Liver (tissue), 9 donors: ENCODE measurements around the gene OR10A4. TPM values are rescaled to one million over a fixed set of nuclear protein-coding genes. Genes with fewer than 3 reads are reported as not detected.

Experiments used
- DNase-seq: peaks from one replicate; pipeline ENCODE4 v3.0.0-alpha.2; 2017; ENCODE audit warnings: low spot score
- H3K27ac ChIP-seq, 2 donors: one replicate each; pipeline ENCODE4 v1.7.0; 2013; ENCODE audit warnings: inconsistent platforms in 2 of 2, low read length in 2 of 2, control low read depth in 1 of 2, low read depth in 1 of 2, mild to moderate bottlenecking in 1 of 2
- H3K27me3 ChIP-seq, 4 donors: one replicate each; pipeline versions ENCODE4 v1.6.1 to v1.7.0; 2013; ENCODE audit warnings: low read length in 3 of 4, inconsistent platforms in 1 of 4, mild to moderate bottlenecking in 1 of 4, moderate library complexity in 1 of 4; ENCODE audit not compliant: control insufficient read depth in 4 of 4, insufficient read depth in 4 of 4
- H3K36me3 ChIP-seq, 4 donors: one replicate each; pipeline versions ENCODE4 v1.6.1 to v1.7.0; 2013; ENCODE audit warnings: low read length in 3 of 4, mild to moderate bottlenecking in 3 of 4, low read depth in 1 of 4, moderate library complexity in 1 of 4; ENCODE audit not compliant: control insufficient read depth in 4 of 4, insufficient read depth in 3 of 4
- H3K4me1 ChIP-seq, 4 donors: one replicate each; pipeline versions ENCODE4 v1.6.1 to v1.7.0; 2013; ENCODE audit warnings: low read length in 3 of 4, mild to moderate bottlenecking in 3 of 4, moderate library complexity in 1 of 4; ENCODE audit not compliant: control insufficient read depth in 4 of 4, insufficient read depth in 4 of 4
- H3K4me3 ChIP-seq, 3 donors: one replicate each; pipeline versions ENCODE4 v1.6.1 to v1.7.0; 2013; ENCODE audit warnings: low read length in 3 of 3, control low read depth in 1 of 3, low read depth in 1 of 3, mild to moderate bottlenecking in 1 of 3
- H3K9ac ChIP-seq, 2 donors: one replicate each; pipeline ENCODE4 v1.7.0; 2013; ENCODE audit warnings: low read length in 2 of 2, mild to moderate bottlenecking in 2 of 2, moderate library complexity in 2 of 2, control low read depth in 1 of 2, low read depth in 1 of 2
- H3K9me3 ChIP-seq, 4 donors: one replicate each; pipeline versions ENCODE4 v1.6.1 to v1.7.0; 2013; ENCODE audit warnings: low read length in 3 of 4; ENCODE audit not compliant: control insufficient read depth in 4 of 4
- EGR1 ChIP-seq, 2 donors: IDR thresholded peaks; 2 replicates each; pipeline ENCODE4 v1.6.1; 2016 to 2018; ENCODE audit warnings: antibody characterized with exemption in 2 of 2, low read depth in 2 of 2
- FOXA2 ChIP-seq: IDR thresholded peaks from 2 replicates; pipeline ENCODE4 v1.6.1; 2016; ENCODE audit warnings: antibody characterized with exemption
- GABPA ChIP-seq, 2 donors: IDR thresholded peaks in 1 of 2; conservative IDR thresholded peaks in 1 of 2; 2 replicates each; pipeline ENCODE4 v1.6.1; 2016; ENCODE audit warnings: antibody characterized with exemption in 2 of 2, mild to moderate bottlenecking in 1 of 2, moderate library complexity in 1 of 2
- HNF4A ChIP-seq, 2 donors: conservative IDR thresholded peaks; 2 replicates each; pipeline ENCODE4 v1.6.1; 2016; ENCODE audit warnings: antibody characterized with exemption in 2 of 2, mild to moderate bottlenecking in 2 of 2
- HNF4G ChIP-seq: IDR thresholded peaks from 2 replicates; pipeline ENCODE4 v1.6.1; 2016; ENCODE audit warnings: antibody characterized with exemption
- NR2F2 ChIP-seq: IDR thresholded peaks from 2 replicates; pipeline ENCODE4 v1.6.1; 2016; ENCODE audit warnings: antibody characterized with exemption
- RAD21 ChIP-seq, 2 donors: IDR thresholded peaks; 2 replicates each; pipeline ENCODE4 v1.6.1; 2016; ENCODE audit warnings: antibody characterized with exemption in 2 of 2, mild to moderate bottlenecking in 2 of 2
- RXRA ChIP-seq, 2 donors: IDR thresholded peaks; 2 replicates each; pipeline ENCODE4 v1.6.1; 2017 to 2018; ENCODE audit warnings: antibody characterized with exemption in 2 of 2, mild to moderate bottlenecking in 1 of 2
- TAF1 ChIP-seq: conservative IDR thresholded peaks from 2 replicates; pipeline ENCODE4 v1.6.1; 2016; ENCODE audit warnings: antibody characterized with exemption, mild to moderate bottlenecking
- whole genome bisulfite sequencing: extraction: QIAGEN DNeasy Blood & Tissue Kit; methylation state at CpG from one replicate; pipeline ENCODE4 v1.1.7; 2013; 5-methylcytosine and 5-hydroxymethylcytosine counted together
- polyA plus RNA-seq, 2 donors: library from polyadenylated mRNA; stranded (reverse) in 1 of 2; unstranded in 1 of 2; fragments of 200-250 nt in 1 of 2; fragments of >200 nt in 1 of 2; fragmentation: Nextera tagmentation in 1 of 2; extraction: Ambion mirVana in 1 of 2; gene quantifications; one replicate each; pipeline versions ENCODE4 v1.2.1 to v1.2.3, GENCODE V29; 2013 to 2015
- total RNA-seq, 2 donors: library from RNA; depleted of rRNA; stranded (reverse); fragments of >200 nt; gene quantifications; one replicate each; pipeline ENCODE4 v1.2.3, GENCODE V29; 2014
- TF ChIP-seq, protein P1 (sequence below): fragments of 150-350 bp; IDR thresholded peaks from 2 replicates; pipeline ENCODE4 v1.5.1; 2017; ENCODE audit warnings: improper control_type of control experiment, low read depth, low read length; ENCODE audit not compliant: missing input control
- TF ChIP-seq, protein P2 (sequence below): IDR thresholded peaks from 2 replicates; pipeline ENCODE4 v1.6.1; 2016; ENCODE audit warnings: antibody characterized with exemption
- TF ChIP-seq, protein P3 (sequence below): IDR thresholded peaks from 2 replicates; pipeline ENCODE4 v1.6.1; 2016; ENCODE audit warnings: antibody characterized with exemption, mild to moderate bottlenecking
- TF ChIP-seq, protein P4 (sequence below): IDR thresholded peaks from 2 replicates; pipeline ENCODE4 v1.6.1; 2016; ENCODE audit warnings: antibody characterized with exemption
- donor health status: healthy.
- donor health status: healthy.
- donor health status: healthy.
- donor health status: healthy.
- donor health status: healthy.

The OR10A4 gene
- total and polyA plus RNA-seq, 4 donors, result not detected

DNA sequence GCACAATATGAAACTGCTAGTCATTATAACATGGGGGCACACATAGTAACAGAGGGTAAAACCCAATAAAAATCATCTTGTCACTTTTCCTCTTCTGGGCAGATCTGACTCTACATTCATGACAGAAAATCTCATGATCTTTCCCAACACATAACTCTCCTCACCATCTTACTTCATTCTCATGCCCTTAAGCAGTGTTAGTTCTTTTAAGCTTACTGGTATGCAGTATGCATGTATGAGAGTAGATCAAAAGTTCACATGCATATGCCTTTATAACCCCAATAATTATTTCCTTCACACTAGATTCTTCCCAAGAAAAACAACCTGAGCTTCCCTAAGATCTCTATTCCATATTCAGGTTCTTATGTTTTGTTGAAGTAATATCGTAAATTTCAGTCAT is 5.1 kb upstream of the OR10A4 start:
- TF ChIP-seq TAF1 (no peak), FOXA2 (no peak), RAD21 (IDR thresholded peaks at IDR 0.05) (no peak), GABPA (IDR thresholded peaks at IDR 0.05 in 1 of 2, conservative IDR thresholded peaks at IDR 0.05 in 1 of 2) (no peak), RXRA (IDR thresholded peaks at IDR 0.05) (no peak), EGR1 (IDR thresholded peaks at IDR 0.05; ENCODE audit: low read depth in 2 of 2) (no peak)
- TF ChIP-seq, protein P1, sequence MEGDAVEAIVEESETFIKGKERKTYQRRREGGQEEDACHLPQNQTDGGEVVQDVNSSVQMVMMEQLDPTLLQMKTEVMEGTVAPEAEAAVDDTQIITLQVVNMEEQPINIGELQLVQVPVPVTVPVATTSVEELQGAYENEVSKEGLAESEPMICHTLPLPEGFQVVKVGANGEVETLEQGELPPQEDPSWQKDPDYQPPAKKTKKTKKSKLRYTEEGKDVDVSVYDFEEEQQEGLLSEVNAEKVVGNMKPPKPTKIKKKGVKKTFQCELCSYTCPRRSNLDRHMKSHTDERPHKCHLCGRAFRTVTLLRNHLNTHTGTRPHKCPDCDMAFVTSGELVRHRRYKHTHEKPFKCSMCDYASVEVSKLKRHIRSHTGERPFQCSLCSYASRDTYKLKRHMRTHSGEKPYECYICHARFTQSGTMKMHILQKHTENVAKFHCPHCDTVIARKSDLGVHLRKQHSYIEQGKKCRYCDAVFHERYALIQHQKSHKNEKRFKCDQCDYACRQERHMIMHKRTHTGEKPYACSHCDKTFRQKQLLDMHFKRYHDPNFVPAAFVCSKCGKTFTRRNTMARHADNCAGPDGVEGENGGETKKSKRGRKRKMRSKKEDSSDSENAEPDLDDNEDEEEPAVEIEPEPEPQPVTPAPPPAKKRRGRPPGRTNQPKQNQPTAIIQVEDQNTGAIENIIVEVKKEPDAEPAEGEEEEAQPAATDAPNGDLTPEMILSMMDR, result no peak
- TF ChIP-seq, protein P2, sequence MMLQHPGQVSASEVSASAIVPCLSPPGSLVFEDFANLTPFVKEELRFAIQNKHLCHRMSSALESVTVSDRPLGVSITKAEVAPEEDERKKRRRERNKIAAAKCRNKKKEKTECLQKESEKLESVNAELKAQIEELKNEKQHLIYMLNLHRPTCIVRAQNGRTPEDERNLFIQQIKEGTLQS, result no peak
- TF ChIP-seq, protein P3, sequence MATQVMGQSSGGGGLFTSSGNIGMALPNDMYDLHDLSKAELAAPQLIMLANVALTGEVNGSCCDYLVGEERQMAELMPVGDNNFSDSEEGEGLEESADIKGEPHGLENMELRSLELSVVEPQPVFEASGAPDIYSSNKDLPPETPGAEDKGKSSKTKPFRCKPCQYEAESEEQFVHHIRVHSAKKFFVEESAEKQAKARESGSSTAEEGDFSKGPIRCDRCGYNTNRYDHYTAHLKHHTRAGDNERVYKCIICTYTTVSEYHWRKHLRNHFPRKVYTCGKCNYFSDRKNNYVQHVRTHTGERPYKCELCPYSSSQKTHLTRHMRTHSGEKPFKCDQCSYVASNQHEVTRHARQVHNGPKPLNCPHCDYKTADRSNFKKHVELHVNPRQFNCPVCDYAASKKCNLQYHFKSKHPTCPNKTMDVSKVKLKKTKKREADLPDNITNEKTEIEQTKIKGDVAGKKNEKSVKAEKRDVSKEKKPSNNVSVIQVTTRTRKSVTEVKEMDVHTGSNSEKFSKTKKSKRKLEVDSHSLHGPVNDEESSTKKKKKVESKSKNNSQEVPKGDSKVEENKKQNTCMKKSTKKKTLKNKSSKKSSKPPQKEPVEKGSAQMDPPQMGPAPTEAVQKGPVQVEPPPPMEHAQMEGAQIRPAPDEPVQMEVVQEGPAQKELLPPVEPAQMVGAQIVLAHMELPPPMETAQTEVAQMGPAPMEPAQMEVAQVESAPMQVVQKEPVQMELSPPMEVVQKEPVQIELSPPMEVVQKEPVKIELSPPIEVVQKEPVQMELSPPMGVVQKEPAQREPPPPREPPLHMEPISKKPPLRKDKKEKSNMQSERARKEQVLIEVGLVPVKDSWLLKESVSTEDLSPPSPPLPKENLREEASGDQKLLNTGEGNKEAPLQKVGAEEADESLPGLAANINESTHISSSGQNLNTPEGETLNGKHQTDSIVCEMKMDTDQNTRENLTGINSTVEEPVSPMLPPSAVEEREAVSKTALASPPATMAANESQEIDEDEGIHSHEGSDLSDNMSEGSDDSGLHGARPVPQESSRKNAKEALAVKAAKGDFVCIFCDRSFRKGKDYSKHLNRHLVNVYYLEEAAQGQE, result no peak
- Histone ChIP-seq H3K27me3 (no peaks in the 10 kb centered on the region), H3K9ac (no peak overlapping the region), H3K4me1 (no peaks in the 10 kb centered on the region), H3K36me3 (no peaks in the 10 kb centered on the region), H3K4me3 (no peak overlapping the region), H3K9me3 (no peaks in the 10 kb centered on the region), H3K27ac (no peak overlapping the region)
- DNase-seq, result no peak
- WGBS, result 80% methylated on average over 1 of the region's 1 CpG

DNA sequence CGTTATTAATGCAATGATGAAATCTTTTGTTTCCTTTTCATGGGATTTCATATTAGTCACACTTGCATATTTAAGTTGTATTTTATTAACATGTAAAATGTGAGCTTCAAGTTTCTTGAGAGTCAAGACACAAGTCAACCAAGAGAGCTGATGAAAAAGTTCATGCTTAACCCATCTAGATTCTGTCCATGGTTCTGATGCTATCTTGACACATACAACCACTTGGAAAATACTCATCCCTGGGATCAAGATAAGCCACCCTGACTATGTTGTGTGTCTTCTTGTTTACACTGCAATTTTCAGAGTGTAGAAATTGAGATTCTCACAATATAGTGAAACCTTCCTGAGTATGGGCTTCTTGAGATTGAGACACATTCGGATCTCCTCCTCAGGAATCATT is 664 bp upstream of the OR10A4 start:
- 74% methylated on average over 2 of the region's 2 CpGs for WGBS
- Histone ChIP-seq H3K36me3 (no peaks in the 10 kb centered on the region), H3K4me1 (no peaks in the 10 kb centered on the region), H3K4me3 (no peak overlapping the region), H3K27ac (no peak overlapping the region), H3K9ac (no peak overlapping the region), H3K27me3 (no peaks in the 10 kb centered on the region), H3K9me3 (peaks cover 0 to 2% (median 0%) of the 10 kb centered on the region in 4 donors)
- DNase-seq, result no peak
- TF ChIP-seq HNF4A (conservative IDR thresholded peaks at IDR 0.05), result no peak
- no peak for TF ChIP-seq TAF1
- no peak for TF ChIP-seq NR2F2
- TF ChIP-seq, protein P4, sequence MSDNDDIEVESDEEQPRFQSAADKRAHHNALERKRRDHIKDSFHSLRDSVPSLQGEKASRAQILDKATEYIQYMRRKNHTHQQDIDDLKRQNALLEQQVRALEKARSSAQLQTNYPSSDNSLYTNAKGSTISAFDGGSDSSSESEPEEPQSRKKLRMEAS, result no peak
- no peak for TF ChIP-seq EGR1 (IDR thresholded peaks at IDR 0.05; ENCODE audit: low read depth in 2 of 2)

DNA sequence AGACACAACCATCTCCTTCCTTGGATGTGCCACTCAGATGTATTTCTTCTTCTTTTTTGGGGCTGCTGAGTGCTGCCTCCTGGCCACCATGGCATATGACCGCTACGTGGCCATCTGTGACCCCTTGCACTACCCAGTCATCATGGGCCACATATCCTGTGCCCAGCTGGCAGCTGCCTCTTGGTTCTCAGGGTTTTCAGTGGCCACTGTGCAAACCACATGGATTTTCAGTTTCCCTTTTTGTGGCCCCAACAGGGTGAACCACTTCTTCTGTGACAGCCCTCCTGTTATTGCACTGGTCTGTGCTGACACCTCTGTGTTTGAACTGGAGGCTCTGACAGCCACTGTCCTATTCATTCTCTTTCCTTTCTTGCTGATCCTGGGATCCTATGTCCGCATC is 489 bp downstream of the OR10A4 start:
- WGBS, result 86% methylated on average over 3 of the region's 3 CpGs
- no peak overlapping the region for H3K27ac ChIP-seq
- H3K9me3 ChIP-seq, result peaks cover 0 to 2% (median 0%) of the 10 kb centered on the region in 4 donors
- no peaks in the 10 kb centered on the region for H3K36me3 ChIP-seq
- TF ChIP-seq HNF4G (no peak), RXRA (IDR thresholded peaks at IDR 0.05) (no peak), NR2F2 (no peak)
- no peaks in the 10 kb centered on the region for H3K4me1 ChIP-seq
- no peak overlapping the region for H3K4me3 ChIP-seq
- DNase-seq, result no peak
- H3K27me3 ChIP-seq, result peaks cover 0 to under 1% (median 0%) of the 10 kb centered on the region in 4 donors
- H3K9ac ChIP-seq, result no peak overlapping the region
